AG09309 (cell line): Measurements from ENCODE around the gene TSC22D1.

ENCODE experiments used
- DNase-seq: peaks from one replicate; pipeline ENCODE4 v3.0.0-alpha.2; 2010; ENCODE audit warnings: low read depth
- H3K4me3 ChIP-seq: 2 replicates; pipeline ENCODE4 v1.5.1; 2011; ENCODE audit warnings: mild to moderate bottlenecking, low read depth, low read length, moderate library complexity; ENCODE audit not compliant: control insufficient read depth
- CTCF ChIP-seq: IDR thresholded peaks from 2 replicates; pipeline ENCODE4 v1.5.1; 2011; ENCODE audit warnings: mild to moderate bottlenecking, low read depth, low read length, inconsistent platforms; ENCODE audit not compliant: insufficient read depth, control insufficient read depth; ENCODE audit errors: missing control alignments

The TSC22D1 gene

GRCh38 chr13:44426461-44426860 lies 149.7 kb downstream of the TSC22D1 start:
- no peak for DNase-seq
- no peak for TF ChIP-seq CTCF
- no peak overlapping the region for H3K4me3 ChIP-seq

GRCh38 chr13:44425815-44426078 lies 150.4 kb downstream of the TSC22D1 start:
- DNase-seq, result no peak
- no peak for TF ChIP-seq CTCF
- no peak overlapping the region for H3K4me3 ChIP-seq

GRCh38 chr13:44425041-44425814 lies 150.9 kb downstream of the TSC22D1 start:
- no peak for TF ChIP-seq CTCF
- DNase-seq, result no peak
- no peak overlapping the region for H3K4me3 ChIP-seq

- DNase-seq, result no peak
- no peak overlapping the region for H3K4me3 ChIP-seq
- TF ChIP-seq CTCF, result no peak
Measured at GRCh38 chr13:44423824-44424223, 152.3 kb downstream of the TSC22D1 start.

- no peak for DNase-seq
- no peak overlapping the region for H3K4me3 ChIP-seq
- no peak for TF ChIP-seq CTCF
Measured at GRCh38 chr13:44422755-44423643, 153.1 kb downstream of the TSC22D1 start.

GRCh38 chr13:44421853-44422525 lies 154.1 kb downstream of the TSC22D1 start:
- DNase-seq, result no peak
- no peak for TF ChIP-seq CTCF
- H3K4me3 ChIP-seq, result no peak overlapping the region
